Prostate gland (tissue), 2 donors: ENCODE results near the gene APOA4. TPM values are rescaled to one million over a fixed set of nuclear protein-coding genes. Genes with fewer than 3 reads are reported as not detected.

Experiments
- DNase-seq: peaks from one replicate; pipeline ENCODE4 v3.0.0-alpha.2; 2019; ENCODE audit warnings: low spot score
- H3K27ac ChIP-seq, 2 donors: fragments of 200-600 bp; sonication (generic); 2 replicates each; pipeline ENCODE4 v1.5.1; 2017 to 2019
- H3K27me3 ChIP-seq: fragments of 200-600 bp; sonication (generic); replicated peaks from 2 replicates; pipeline ENCODE4 v1.5.1; 2019; ENCODE audit not compliant: insufficient read depth
- H3K36me3 ChIP-seq, 2 donors: fragments of 200-600 bp; sonication (generic); 1 replicate in 1 of 2; 2 replicates in 1 of 2; pipeline versions ENCODE4 v1.5.1 to v1.8.1; 2017 to 2019
- H3K4me1 ChIP-seq: fragments of 200-600 bp; sonication (generic); replicated peaks from 2 replicates; pipeline ENCODE4 v1.5.1; 2019
- H3K4me3 ChIP-seq, 2 donors: fragments of 200-600 bp; sonication (generic); 2 replicates each; pipeline ENCODE4 v1.5.1; 2017 to 2019
- H3K9me3 ChIP-seq: fragments of 200-600 bp; sonication (generic); 2 replicates; pipeline ENCODE4 v1.5.1; 2017
- CTCF ChIP-seq, 4 experiments: fragments of 200-600 bp in 2 of 4; fragments of 450-650 bp in 2 of 4; sonication (generic) in 2 of 4; IDR thresholded peaks; 1 replicate in 3 of 4; 2 replicates in 1 of 4; pipeline ENCODE4 v1.5.1; 2016 to 2019; ENCODE audit warnings: antibody characterized with exemption in 4 of 4, mild to moderate bottlenecking in 2 of 4, moderate library complexity in 2 of 4
- POLR2A ChIP-seq: fragments of 450-650 bp; IDR thresholded peaks from one replicate; pipeline ENCODE4 v1.6.1; 2016; ENCODE audit warnings: antibody characterized with exemption, mild to moderate bottlenecking
- POLR2AphosphoS5 ChIP-seq: sonication (generic); formaldehyde crosslinking; IDR thresholded peaks from one replicate; pipeline ENCODE4 v1.6.1; 2017; ENCODE audit warnings: antibody characterized with exemption
- whole genome bisulfite sequencing: methylation state at CpG from one replicate; pipeline ENCODE4 v1.1.5; 2018; 5-methylcytosine and 5-hydroxymethylcytosine counted together
- intact Hi-C: fragments of 100-400 bp; cut with DNase I; formaldehyde crosslinking; loops from one replicate; pipeline ENCODE4 v1.14.2; 2022
- total RNA-seq, 2 donors: library from RNA; depleted of rRNA; stranded (reverse); fragments of >200 nt; gene quantifications; one replicate each; pipeline ENCODE4 v1.1.0, GENCODE V29; 2016

The APOA4 gene
- total RNA-seq, 2 donors from 2014 or later: not detected

- Histone ChIP-seq H3K9me3 (no peaks in the 10 kb centered on the region), H3K36me3 (no peaks in the 10 kb centered on the region), H3K27me3 (no peaks in the 10 kb centered on the region), H3K4me3 (no peak overlapping the region), H3K4me1 (no peaks in the 10 kb centered on the region), H3K27ac (no peak overlapping the region)
- intact Hi-C loops: no loop called here
- DNase-seq: no peak
- TF ChIP-seq POLR2AphosphoS5: no peak
- no peak for TF ChIP-seq POLR2A
- TF ChIP-seq CTCF (IDR thresholded peaks at IDR 0.05): no peak
- WGBS: 53% methylated on average over 6 of the region's 6 CpGs
Observed at GRCh38 chr11:116840224-116840745, 17.2 kb upstream of the APOA4 start.

- 92% methylated on average over 6 of the region's 6 CpGs for WGBS
- DNase-seq: no peak
- no peaks in the 10 kb centered on the region for H3K27me3 ChIP-seq
- TF ChIP-seq CTCF (IDR thresholded peaks at IDR 0.05) (no peak), POLR2A (no peak), POLR2AphosphoS5 (no peak)
- no peaks in the 10 kb centered on the region for H3K36me3 ChIP-seq
- no peaks in the 10 kb centered on the region for H3K9me3 ChIP-seq
- no peaks in the 10 kb centered on the region for H3K4me1 ChIP-seq
- H3K4me3 ChIP-seq: no peak overlapping the region
- H3K27ac ChIP-seq: no peak overlapping the region
- intact Hi-C loops: no loop called here
Observed at GRCh38 chr11:116838321-116839084, 15.4 kb upstream of the APOA4 start.

- WGBS: 82% methylated on average over 19 of the region's 19 CpGs
- no peaks in the 10 kb centered on the region for H3K27me3 ChIP-seq
- no peak for DNase-seq
- TF ChIP-seq POLR2AphosphoS5 (no peak), POLR2A (no peak), CTCF (IDR thresholded peaks at IDR 0.05) (no peak)
- H3K4me3 ChIP-seq: no peak within 1 kb of the TSS
- H3K27ac ChIP-seq: no peak within 1 kb of the TSS
- no peaks in the 10 kb centered on the region for H3K9me3 ChIP-seq
- H3K36me3 ChIP-seq: no peaks in the 10 kb centered on the region
- intact Hi-C loops: loop anchor here (2.0 kb wide), 1 partner anchor 45 kb away; no protein-coding TSS in a partner anchor
- H3K4me1 ChIP-seq: no peaks in the 10 kb centered on the region
Observed at GRCh38 chr11:116837231-116838091, 14.4 kb upstream of the APOA4 start, which contains the start of gene APOA1. APOA1 (minus strand) TSS chr11:116837622; CDS start chr11:116837387, 235 bp downstream.

- DNase-seq: no peak
- no peaks in the 10 kb centered on the region for H3K4me1 ChIP-seq
- no peak overlapping the region for H3K4me3 ChIP-seq
- H3K36me3 ChIP-seq: no peaks in the 10 kb centered on the region
- H3K27ac ChIP-seq: no peak overlapping the region
- no peaks in the 10 kb centered on the region for H3K9me3 ChIP-seq
- H3K27me3 ChIP-seq: no peaks in the 10 kb centered on the region
- no peak for TF ChIP-seq POLR2AphosphoS5
- no peak for TF ChIP-seq POLR2A
- no peak for TF ChIP-seq CTCF (IDR thresholded peaks at IDR 0.05)
- intact Hi-C loops: loop anchor here (2.0 kb wide), 1 partner anchor 44 kb away; no protein-coding TSS in a partner anchor
- WGBS: 94% methylated on average over 7 of the region's 7 CpGs
Observed at GRCh38 chr11:116836632-116836991, 13.5 kb upstream of the APOA4 start.
